ENCODE measurements around the gene MEF2C. TPM values are rescaled to one million over a fixed set of nuclear protein-coding genes. Genes with fewer than 3 reads are reported as not detected.

The MEF2C gene
- total RNA-seq, 1 experiment from 2014 or later: 1.7 TPM

GRCh38 chr5:88675708-88676636, 207.0 kb downstream of the MEF2C start:
- DNase-seq (ENCODE audit: low spot score) (peak; percentile 83), ATAC-seq (peak; percentile 23)
- POLR2A ChIA-PET: interaction anchor here (0.6 to 1.4 kb wide), 4 partner anchors 9 to 535 kb away, joined by 3 to 8 read pairs (median 4); no protein-coding TSS in a partner anchor
- Mint-ChIP-seq H3K4me3 (peak overlapping the region; percentile 76), H3K9me3 (no peaks in the 10 kb centered on the region), H3K36me3 (no peaks in the 10 kb centered on the region), H3K27me3 (ENCODE audit: low read depth) (peaks cover 98% of the 10 kb centered on the region), H3K4me1 (peaks cover 66% of the 10 kb centered on the region), H3K27ac (peak overlapping the region; percentile 81)
- no peak for TF ChIP-seq EMX1 (CRISPR knock-in tag; IDR thresholded peaks at IDR 0.05)
- peak; percentile 98 for TF ChIP-seq ZNF263 (CRISPR knock-in tag; IDR thresholded peaks at IDR 0.05; ENCODE audit: low read depth)
- no peak for TF ChIP-seq PRRX2 (CRISPR knock-in tag; IDR thresholded peaks at IDR 0.05)
- TF ChIP-seq ZSCAN18 (CRISPR knock-in tag; IDR thresholded peaks at IDR 0.05): no peak
- peak; percentile 99 for TF ChIP-seq PRDM15 (CRISPR knock-in tag; IDR thresholded peaks at IDR 0.05)
- peak; percentile 78; the same call in 1 of the 2 replicates for TF ChIP-seq ELF4 (CRISPR knock-in tag; IDR thresholded peaks at IDR 0.05; ENCODE audit: low read depth)
- peak; percentile 25; the same call in 1 of the 2 replicates for TF ChIP-seq HMGXB4 (CRISPR knock-in tag; IDR thresholded peaks at IDR 0.05)
- TF ChIP-seq ZNF671 (CRISPR knock-in tag; IDR thresholded peaks at IDR 0.05): no peak
- CTCF ChIA-PET: interaction anchor here (0.7 to 3.3 kb wide), 12 partner anchors 9 to 905 kb away, joined by 3 to 19 read pairs (median 5); no protein-coding TSS in a partner anchor

- H3K27me3 Mint-ChIP-seq (ENCODE audit: low read depth): peaks cover 98% of the 10 kb centered on the region
- ATAC-seq: peak; percentile 3
- no peaks in the 10 kb centered on the region for H3K9me3 Mint-ChIP-seq
- H3K36me3 Mint-ChIP-seq: no peaks in the 10 kb centered on the region
- H3K4me3 Mint-ChIP-seq: peak overlapping the region; percentile 76
- POLR2A ChIA-PET: interaction anchor here (0.5 to 1.4 kb wide), 4 partner anchors 9 to 534 kb away, joined by 3 to 8 read pairs (median 4); no protein-coding TSS in a partner anchor
- TF ChIP-seq PRRX2 (CRISPR knock-in tag; IDR thresholded peaks at IDR 0.05): no peak
- no peak for TF ChIP-seq ZNF121 (CRISPR knock-in tag; IDR thresholded peaks at IDR 0.05)
- no peak for TF ChIP-seq CREM (CRISPR knock-in tag; IDR thresholded peaks at IDR 0.05)
- TF ChIP-seq USF2 (CRISPR knock-in tag; IDR thresholded peaks at IDR 0.05): no peak
- no peak for TF ChIP-seq ZNF232 (CRISPR knock-in tag; IDR thresholded peaks at IDR 0.05)
- TF ChIP-seq MAX (CRISPR knock-in tag; IDR thresholded peaks at IDR 0.05): no peak
- no peak for TF ChIP-seq KAT7 (CRISPR knock-in tag; IDR thresholded peaks at IDR 0.05; ENCODE audit: borderline replicate concordance)
- no peak for TF ChIP-seq NR3C1 (CRISPR knock-in tag; conservative IDR thresholded peaks at IDR 0.05; ENCODE audit: low read depth)
- no peak for TF ChIP-seq ZNF396 (CRISPR knock-in tag; IDR thresholded peaks at IDR 0.05; ENCODE audit: borderline replicate concordance)
- no peak for TF ChIP-seq OVOL2 (CRISPR knock-in tag; IDR thresholded peaks at IDR 0.05; ENCODE audit: borderline replicate concordance)
- peak overlapping the region; percentile 15; the same call in 1 of the 2 replicates for H3K27ac Mint-ChIP-seq
- CTCF ChIA-PET: interaction anchor here (1.0 to 3.3 kb wide), 12 partner anchors 9 to 905 kb away, joined by 3 to 19 read pairs (median 5); no protein-coding TSS in a partner anchor
- DNase-seq (ENCODE audit: low spot score): no peak
- peaks cover 66% of the 10 kb centered on the region for H3K4me1 Mint-ChIP-seq
These were observed 207.7 kb downstream of the MEF2C start for GRCh38 chr5:88675168-88675707.
